Right lobe of liver (tissue), 4 donors: ENCODE measurements around the gene CDC16.

Experiments used
- CTCF ChIP-seq, 4 donors: fragments of 200-600 bp in 3 of 4; fragments of 450-650 bp in 1 of 4; IDR thresholded peaks; one replicate each; pipeline versions ENCODE4 v1.5.1 to v1.8.0; 2016 to 2022; ENCODE audit warnings: antibody characterized with exemption in 4 of 4, mild to moderate bottlenecking in 2 of 4
- POLR2A ChIP-seq: fragments of 450-650 bp; IDR thresholded peaks from one replicate; pipeline ENCODE4 v1.6.1; 2017; ENCODE audit warnings: antibody characterized with exemption, mild to moderate bottlenecking
- donor health status: DM: no; HTN: no; CAD: no.
- donor health status: DM: no; HTN: no; CAD: no.
- donor health status: DM: no; HTN: yes; CAD: no.

- TF ChIP-seq CTCF (IDR thresholded peaks at IDR 0.05) (no peak), POLR2A (no peak)
Measured at GRCh38 chr13:114229506-114229905, 5.2 kb upstream of the CDC16 start.
